Measurements from ENCODE around the gene KDF1. TPM values are rescaled to one million over a fixed set of nuclear protein-coding genes. Genes with fewer than 3 reads are reported as not detected.

KDF1 gene
- total and polyA plus RNA-seq, 2 of the 13 experiments (the other 11 are each of a cell fraction or from before 2014, with no cell fraction given) = 1.9 to 4.9 TPM

DNA sequence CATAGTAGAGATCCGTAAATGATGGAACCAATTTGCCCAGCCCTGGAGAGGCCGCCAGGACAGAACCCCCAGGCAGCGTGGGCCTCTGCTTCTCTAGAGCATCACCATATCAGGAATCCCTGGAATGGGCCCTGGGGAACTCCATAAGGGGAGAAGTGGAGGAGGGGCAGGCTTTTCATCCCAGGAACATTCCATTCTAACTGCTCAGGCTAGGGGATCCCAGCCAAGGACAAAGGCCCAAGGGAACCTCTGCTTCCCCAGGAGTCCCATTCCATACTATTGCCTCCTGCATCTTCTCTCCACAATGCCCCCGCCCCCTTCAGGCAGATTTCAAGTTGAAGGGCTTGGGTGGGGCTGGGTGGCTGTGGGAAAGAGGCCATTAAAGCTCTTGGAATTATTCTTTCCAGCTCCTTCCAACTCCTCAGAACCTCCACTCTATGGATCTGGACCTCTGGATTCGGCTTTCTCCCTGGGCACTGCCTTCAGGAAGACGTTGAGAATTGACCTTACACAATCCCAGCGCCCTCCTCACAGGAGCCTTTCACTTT is 39.2 kb upstream of the KDF1 start (continued):
- TF ChIP-seq, protein P1, sequence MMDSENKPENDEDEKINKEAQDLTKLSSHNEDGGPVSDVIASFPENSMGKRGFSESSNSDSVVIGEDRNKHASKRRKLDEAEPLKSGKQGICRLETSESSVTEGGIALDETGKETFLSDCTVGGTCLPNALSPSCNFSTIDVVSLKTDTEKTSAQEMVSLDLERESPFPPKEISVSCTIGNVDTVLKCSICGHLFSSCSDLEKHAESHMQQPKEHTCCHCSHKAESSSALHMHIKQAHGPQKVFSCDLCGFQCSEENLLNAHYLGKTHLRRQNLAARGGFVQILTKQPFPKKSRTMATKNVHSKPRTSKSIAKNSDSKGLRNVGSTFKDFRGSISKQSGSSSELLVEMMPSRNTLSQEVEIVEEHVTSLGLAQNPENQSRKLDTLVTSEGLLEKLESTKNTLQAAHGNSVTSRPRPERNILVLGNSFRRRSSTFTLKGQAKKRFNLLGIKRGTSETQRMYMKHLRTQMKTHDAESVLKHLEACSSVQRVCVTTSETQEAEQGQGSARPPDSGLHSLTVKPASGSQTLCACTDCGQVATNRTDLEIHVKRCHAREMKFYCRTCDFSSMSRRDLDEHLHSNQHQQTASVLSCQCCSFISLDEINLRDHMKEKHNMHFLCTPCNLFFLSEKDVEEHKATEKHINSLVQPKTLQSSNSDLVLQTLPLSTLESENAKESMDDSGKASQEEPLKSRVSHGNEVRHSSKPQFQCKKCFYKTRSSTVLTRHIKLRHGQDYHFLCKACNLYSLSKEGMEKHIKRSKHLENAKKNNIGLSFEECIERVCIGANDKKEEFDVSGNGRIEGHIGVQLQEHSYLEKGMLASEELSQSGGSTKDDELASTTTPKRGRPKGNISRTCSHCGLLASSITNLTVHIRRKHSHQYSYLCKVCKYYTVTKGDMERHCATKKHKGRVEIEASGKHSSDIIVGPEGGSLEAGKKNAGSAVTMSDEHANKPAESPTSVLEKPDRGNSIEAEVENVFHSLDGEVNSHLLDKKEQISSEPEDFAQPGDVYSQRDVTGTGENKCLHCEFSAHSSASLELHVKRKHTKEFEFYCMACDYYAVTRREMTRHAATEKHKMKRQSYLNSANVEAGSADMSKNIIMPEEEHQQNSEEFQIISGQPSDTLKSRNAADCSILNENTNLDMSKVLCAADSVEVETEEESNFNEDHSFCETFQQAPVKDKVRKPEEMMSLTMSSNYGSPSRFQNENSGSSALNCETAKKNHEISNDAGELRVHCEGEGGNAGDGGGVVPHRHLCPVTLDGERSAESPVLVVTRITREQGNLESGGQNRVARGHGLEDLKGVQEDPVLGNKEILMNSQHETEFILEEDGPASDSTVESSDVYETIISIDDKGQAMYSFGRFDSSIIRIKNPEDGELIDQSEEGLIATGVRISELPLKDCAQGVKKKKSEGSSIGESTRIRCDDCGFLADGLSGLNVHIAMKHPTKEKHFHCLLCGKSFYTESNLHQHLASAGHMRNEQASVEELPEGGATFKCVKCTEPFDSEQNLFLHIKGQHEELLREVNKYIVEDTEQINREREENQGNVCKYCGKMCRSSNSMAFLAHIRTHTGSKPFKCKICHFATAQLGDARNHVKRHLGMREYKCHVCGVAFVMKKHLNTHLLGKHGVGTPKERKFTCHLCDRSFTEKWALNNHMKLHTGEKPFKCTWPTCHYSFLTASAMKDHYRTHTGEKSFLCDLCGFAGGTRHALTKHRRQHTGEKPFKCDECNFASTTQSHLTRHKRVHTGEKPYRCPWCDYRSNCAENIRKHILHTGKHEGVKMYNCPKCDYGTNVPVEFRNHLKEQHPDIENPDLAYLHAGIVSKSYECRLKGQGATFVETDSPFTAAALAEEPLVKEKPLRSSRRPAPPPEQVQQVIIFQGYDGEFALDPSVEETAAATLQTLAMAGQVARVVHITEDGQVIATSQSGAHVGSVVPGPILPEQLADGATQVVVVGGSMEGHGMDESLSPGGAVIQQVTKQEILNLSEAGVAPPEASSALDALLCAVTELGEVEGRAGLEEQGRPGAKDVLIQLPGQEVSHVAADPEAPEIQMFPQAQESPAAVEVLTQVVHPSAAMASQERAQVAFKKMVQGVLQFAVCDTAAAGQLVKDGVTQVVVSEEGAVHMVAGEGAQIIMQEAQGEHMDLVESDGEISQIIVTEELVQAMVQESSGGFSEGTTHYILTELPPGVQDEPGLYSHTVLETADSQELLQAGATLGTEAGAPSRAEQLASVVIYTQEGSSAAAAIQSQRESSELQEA (CRISPR knock-in tag; IDR thresholded peaks at IDR 0.05; ENCODE audit: not compliant biosample characterization) = no peak
- TF ChIP-seq SNAPC5 (CRISPR knock-in tag; IDR thresholded peaks at IDR 0.05; ENCODE audit: borderline replicate concordance) = no peak
- TF ChIP-seq, protein P2, sequence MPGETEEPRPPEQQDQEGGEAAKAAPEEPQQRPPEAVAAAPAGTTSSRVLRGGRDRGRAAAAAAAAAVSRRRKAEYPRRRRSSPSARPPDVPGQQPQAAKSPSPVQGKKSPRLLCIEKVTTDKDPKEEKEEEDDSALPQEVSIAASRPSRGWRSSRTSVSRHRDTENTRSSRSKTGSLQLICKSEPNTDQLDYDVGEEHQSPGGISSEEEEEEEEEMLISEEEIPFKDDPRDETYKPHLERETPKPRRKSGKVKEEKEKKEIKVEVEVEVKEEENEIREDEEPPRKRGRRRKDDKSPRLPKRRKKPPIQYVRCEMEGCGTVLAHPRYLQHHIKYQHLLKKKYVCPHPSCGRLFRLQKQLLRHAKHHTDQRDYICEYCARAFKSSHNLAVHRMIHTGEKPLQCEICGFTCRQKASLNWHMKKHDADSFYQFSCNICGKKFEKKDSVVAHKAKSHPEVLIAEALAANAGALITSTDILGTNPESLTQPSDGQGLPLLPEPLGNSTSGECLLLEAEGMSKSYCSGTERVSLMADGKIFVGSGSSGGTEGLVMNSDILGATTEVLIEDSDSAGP (CRISPR knock-in tag; IDR thresholded peaks at IDR 0.05; ENCODE audit: borderline replicate concordance) = no peak
- no peak for TF ChIP-seq ZNF724P (CRISPR knock-in tag; IDR thresholded peaks at IDR 0.05; ENCODE audit: borderline replicate concordance)
- no peak for TF ChIP-seq PHF20 (CRISPR knock-in tag; IDR thresholded peaks at IDR 0.05)
- TF ChIP-seq, protein P3, sequence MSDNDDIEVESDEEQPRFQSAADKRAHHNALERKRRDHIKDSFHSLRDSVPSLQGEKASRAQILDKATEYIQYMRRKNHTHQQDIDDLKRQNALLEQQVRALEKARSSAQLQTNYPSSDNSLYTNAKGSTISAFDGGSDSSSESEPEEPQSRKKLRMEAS (IDR thresholded peaks at IDR 0.05) = no peak
- TF ChIP-seq FOSL2 (CRISPR knock-in tag; IDR thresholded peaks at IDR 0.05) = 0 out of 2 replicates have a peak, but pooled peaks have one; percentile 12
- TF ChIP-seq, protein P4, sequence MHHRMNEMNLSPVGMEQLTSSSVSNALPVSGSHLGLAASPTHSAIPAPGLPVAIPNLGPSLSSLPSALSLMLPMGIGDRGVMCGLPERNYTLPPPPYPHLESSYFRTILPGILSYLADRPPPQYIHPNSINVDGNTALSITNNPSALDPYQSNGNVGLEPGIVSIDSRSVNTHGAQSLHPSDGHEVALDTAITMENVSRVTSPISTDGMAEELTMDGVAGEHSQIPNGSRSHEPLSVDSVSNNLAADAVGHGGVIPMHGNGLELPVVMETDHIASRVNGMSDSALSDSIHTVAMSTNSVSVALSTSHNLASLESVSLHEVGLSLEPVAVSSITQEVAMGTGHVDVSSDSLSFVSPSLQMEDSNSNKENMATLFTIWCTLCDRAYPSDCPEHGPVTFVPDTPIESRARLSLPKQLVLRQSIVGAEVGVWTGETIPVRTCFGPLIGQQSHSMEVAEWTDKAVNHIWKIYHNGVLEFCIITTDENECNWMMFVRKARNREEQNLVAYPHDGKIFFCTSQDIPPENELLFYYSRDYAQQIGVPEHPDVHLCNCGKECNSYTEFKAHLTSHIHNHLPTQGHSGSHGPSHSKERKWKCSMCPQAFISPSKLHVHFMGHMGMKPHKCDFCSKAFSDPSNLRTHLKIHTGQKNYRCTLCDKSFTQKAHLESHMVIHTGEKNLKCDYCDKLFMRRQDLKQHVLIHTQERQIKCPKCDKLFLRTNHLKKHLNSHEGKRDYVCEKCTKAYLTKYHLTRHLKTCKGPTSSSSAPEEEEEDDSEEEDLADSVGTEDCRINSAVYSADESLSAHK (CRISPR knock-in tag; IDR thresholded peaks at IDR 0.05; ENCODE audit: borderline replicate concordance) = no peak
- peak; percentile 67; the same call in 1 of the 2 replicates for TF ChIP-seq PAF1 (CRISPR knock-in tag; IDR thresholded peaks at IDR 0.05)
- no peak for TF ChIP-seq ATRX (CRISPR knock-in tag; IDR thresholded peaks at IDR 0.05; ENCODE audit: borderline replicate concordance)
- TF ChIP-seq, protein P5, sequence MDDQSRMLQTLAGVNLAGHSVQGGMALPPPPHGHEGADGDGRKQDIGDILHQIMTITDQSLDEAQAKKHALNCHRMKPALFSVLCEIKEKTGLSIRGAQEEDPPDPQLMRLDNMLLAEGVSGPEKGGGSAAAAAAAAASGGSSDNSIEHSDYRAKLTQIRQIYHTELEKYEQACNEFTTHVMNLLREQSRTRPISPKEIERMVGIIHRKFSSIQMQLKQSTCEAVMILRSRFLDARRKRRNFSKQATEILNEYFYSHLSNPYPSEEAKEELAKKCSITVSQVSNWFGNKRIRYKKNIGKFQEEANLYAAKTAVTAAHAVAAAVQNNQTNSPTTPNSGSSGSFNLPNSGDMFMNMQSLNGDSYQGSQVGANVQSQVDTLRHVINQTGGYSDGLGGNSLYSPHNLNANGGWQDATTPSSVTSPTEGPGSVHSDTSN (CRISPR knock-in tag; IDR thresholded peaks at IDR 0.05; ENCODE audit: borderline replicate concordance) = no peak
- no peak for TF ChIP-seq ZNF160 (CRISPR knock-in tag; IDR thresholded peaks at IDR 0.05)
- no peak for TF ChIP-seq CREB1 (IDR thresholded peaks at IDR 0.05)
- TF ChIP-seq CREB1 (CRISPR knock-in tag; IDR thresholded peaks at IDR 0.05) = no peak
- no peak for TF ChIP-seq CHCHD3 (CRISPR knock-in tag; IDR thresholded peaks at IDR 0.05)
- TF ChIP-seq POLR2AphosphoS2 (IDR thresholded peaks at IDR 0.05; ENCODE audit: low read depth, low read length) = no peak; the same call in 1 of the 2 replicates
